Transverse colon (tissue), 4 donors: ENCODE measurements around the gene RHOBTB1. TPM values are rescaled to one million over a fixed set of nuclear protein-coding genes. Genes with fewer than 3 reads are reported as not detected.

Source experiments
- DNase-seq: peaks from one replicate; pipeline ENCODE4 v3.0.0-alpha.2; 2019
- H3K27ac ChIP-seq, 4 donors: fragments of 200-600 bp; sonication (generic); 2 replicates each; pipeline ENCODE4 v1.5.1; 2016 to 2018; ENCODE audit warnings: inconsistent platforms in 4 of 4
- H3K27me3 ChIP-seq: fragments of 200-600 bp; sonication (generic); 2 replicates; pipeline ENCODE4 v1.5.1; 2017; ENCODE audit warnings: inconsistent platforms
- H3K36me3 ChIP-seq, 4 donors: fragments of 200-600 bp; sonication (generic); 2 replicates each; pipeline ENCODE4 v1.5.1; 2017 to 2019; ENCODE audit warnings: inconsistent platforms in 4 of 4
- H3K4me1 ChIP-seq, 4 donors: fragments of 200-600 bp; sonication (generic); 2 replicates each; pipeline ENCODE4 v1.5.1; 2017 to 2020; ENCODE audit warnings: inconsistent platforms in 4 of 4
- H3K4me3 ChIP-seq, 4 donors: fragments of 200-600 bp; sonication (generic); 1 replicate in 1 of 4; 2 replicates in 3 of 4; pipeline versions ENCODE4 v1.5.1 to v1.6.1; 2017 to 2019; ENCODE audit warnings: inconsistent platforms in 4 of 4
- H3K9me3 ChIP-seq, 2 donors: fragments of 200-600 bp; sonication (generic); 2 replicates each; pipeline ENCODE4 v1.5.1; 2017 to 2019; ENCODE audit warnings: inconsistent platforms in 2 of 2
- EP300 ChIP-seq: sonication (generic); formaldehyde crosslinking; IDR thresholded peaks from one replicate; pipeline ENCODE4 v1.6.1; 2017; ENCODE audit warnings: antibody characterized with exemption, low read depth
- POLR2A ChIP-seq: fragments of 450-650 bp; IDR thresholded peaks from one replicate; pipeline ENCODE4 v1.6.1; 2016; ENCODE audit warnings: antibody characterized with exemption, mild to moderate bottlenecking, moderate library complexity
- POLR2AphosphoS5 ChIP-seq, 3 donors: sonication (generic); formaldehyde crosslinking; IDR thresholded peaks; one replicate each; pipeline ENCODE4 v1.6.1; 2016; ENCODE audit warnings: antibody characterized with exemption in 3 of 3
- WGBS, 2 donors: methylation state at CpG; one replicate each; pipeline ENCODE4 v1.1.5; 2018; ENCODE audit warnings: low coverage in 1 of 2; 5-methylcytosine and 5-hydroxymethylcytosine counted together
- in situ Hi-C, 4 donors: fragments of 200-750 bp; cut with MboI; loops; one replicate each; pipeline versions ENCODE4 v1.15.0 to v1.15.1; 2017; ENCODE audit warnings: low sequenced_read_pairs in 3 of 4, low pct_ligation_motif_present in 1 of 4, low pct_unique_long_range_greater_than_20kb in 1 of 4
- intact Hi-C: fragments of 100-400 bp; cut with DNase I; formaldehyde crosslinking; loops from one replicate; pipeline ENCODE4 v1.15.1; 2023; ENCODE audit warnings: low total_unique reads
- small RNA-seq, 4 donors: library from RNA; depleted of rRNA; stranded (forward); fragments of <200 nt; gene quantifications; one replicate each; pipeline ENCODE3, GENCODE V24; 2016
- total RNA-seq, 4 donors: library from RNA; depleted of rRNA; stranded (reverse); fragments of >200 nt; gene quantifications; one replicate each; pipeline ENCODE4 v1.1.0, GENCODE V29; 2016
- TF ChIP-seq, protein P1 (sequence below), 5 experiments: fragments of 200-600 bp in 3 of 5; fragments of 450-650 bp in 2 of 5; sonication (generic) in 3 of 5; IDR thresholded peaks; 1 replicate in 2 of 5; 2 replicates in 3 of 5; pipeline ENCODE4 v1.5.1; 2016 to 2017; ENCODE audit warnings: antibody characterized with exemption in 5 of 5, inconsistent platforms in 3 of 5, mild to moderate bottlenecking in 2 of 5, moderate library complexity in 1 of 5

Gene RHOBTB1
- total RNA-seq, 4 donors from 2014 or later: 4.0 to 13.1 (median 9.0) TPM

DNA sequence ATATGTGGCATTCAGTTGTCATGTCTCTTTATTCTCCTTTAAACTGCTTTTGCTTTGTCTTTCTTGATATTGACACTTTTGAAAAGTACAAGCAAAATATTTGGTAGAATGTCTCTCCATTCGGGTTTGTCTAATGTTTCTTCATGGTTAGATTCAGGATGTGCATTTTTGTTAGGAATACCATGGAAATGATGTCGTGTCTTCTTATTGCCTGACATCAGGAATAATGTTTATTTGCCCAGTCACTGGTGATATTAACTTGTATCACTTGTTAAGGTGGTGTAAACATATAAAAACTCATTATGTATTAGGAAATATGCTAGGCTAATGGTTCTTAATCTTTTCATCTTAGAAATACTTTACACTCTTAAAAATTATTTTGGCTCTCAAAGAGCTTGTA is 122.3 kb downstream of the RHOBTB1 start:
- WGBS, 2 donors: 64 to 92% methylated on average over 2 of the region's 2 CpGs
- Histone ChIP-seq H3K36me3 (no peaks in the 10 kb centered on the region), H3K27ac (no peak overlapping the region), H3K4me1 (peaks cover 0 to 15% (median 2%) of the 10 kb centered on the region in 4 donors), H3K4me3 (no peak overlapping the region), H3K27me3 (no peaks in the 10 kb centered on the region), H3K9me3 (no peaks in the 10 kb centered on the region)
- DNase-seq: no peak
- intact Hi-C loops: no loop called here
- in situ Hi-C loops: loop anchor here in 2 of 4 donors (10.0 to 25.0 kb wide), 3 partner anchors 143 to 916 kb away; no protein-coding TSS in a partner anchor
- TF ChIP-seq POLR2AphosphoS5 (IDR thresholded peaks at IDR 0.05) (no peak), EP300 (no peak)
- TF ChIP-seq, protein P1, sequence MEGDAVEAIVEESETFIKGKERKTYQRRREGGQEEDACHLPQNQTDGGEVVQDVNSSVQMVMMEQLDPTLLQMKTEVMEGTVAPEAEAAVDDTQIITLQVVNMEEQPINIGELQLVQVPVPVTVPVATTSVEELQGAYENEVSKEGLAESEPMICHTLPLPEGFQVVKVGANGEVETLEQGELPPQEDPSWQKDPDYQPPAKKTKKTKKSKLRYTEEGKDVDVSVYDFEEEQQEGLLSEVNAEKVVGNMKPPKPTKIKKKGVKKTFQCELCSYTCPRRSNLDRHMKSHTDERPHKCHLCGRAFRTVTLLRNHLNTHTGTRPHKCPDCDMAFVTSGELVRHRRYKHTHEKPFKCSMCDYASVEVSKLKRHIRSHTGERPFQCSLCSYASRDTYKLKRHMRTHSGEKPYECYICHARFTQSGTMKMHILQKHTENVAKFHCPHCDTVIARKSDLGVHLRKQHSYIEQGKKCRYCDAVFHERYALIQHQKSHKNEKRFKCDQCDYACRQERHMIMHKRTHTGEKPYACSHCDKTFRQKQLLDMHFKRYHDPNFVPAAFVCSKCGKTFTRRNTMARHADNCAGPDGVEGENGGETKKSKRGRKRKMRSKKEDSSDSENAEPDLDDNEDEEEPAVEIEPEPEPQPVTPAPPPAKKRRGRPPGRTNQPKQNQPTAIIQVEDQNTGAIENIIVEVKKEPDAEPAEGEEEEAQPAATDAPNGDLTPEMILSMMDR (IDR thresholded peaks at IDR 0.05): no peak

GRCh38 chr10:60820093-60820754 is 123.8 kb downstream of the RHOBTB1 start:
- no peak overlapping the region for H3K4me3 ChIP-seq
- intact Hi-C loops (no loop called here), in situ Hi-C loops (loop anchor here in 2 of 4 donors (10.0 to 25.0 kb wide), 3 partner anchors 145 to 917 kb away; no protein-coding TSS in a partner anchor)
- H3K27me3 ChIP-seq: no peaks in the 10 kb centered on the region
- no peaks in the 10 kb centered on the region for H3K9me3 ChIP-seq
- TF ChIP-seq EP300: no peak
- TF ChIP-seq, protein P1 (IDR thresholded peaks at IDR 0.05): peak in 1 of 5 experiments; percentile 21
- no peak for TF ChIP-seq POLR2A
- WGBS, 2 donors: 55 to 64% methylated on average over 3 to 6 of the region's 6 CpGs
- H3K36me3 ChIP-seq: no peaks in the 10 kb centered on the region
- H3K4me1 ChIP-seq: peaks cover 0 to 20% (median 2%) of the 10 kb centered on the region in 4 donors
- DNase-seq: no peak
- H3K27ac ChIP-seq: no peak overlapping the region

Small RNA genes within 50 kb of the gene (small RNA-seq; reads per million reads assigned to genes)
- gene RNU2-72P: 0 reads per million in 4 donors

Other genes with a start within 250 kb of the RHOBTB1 start
- gene CDK1, start 165.7 kb downstream of the RHOBTB1 start, total RNA-seq: 1 to 10 TPM in 2 of 4 donors, under 1 TPM in 1, not detected in 1; 0.80 to 3.3 (median 2.9) TPM